ENCODE data around the gene ARAP3.

ARAP3 gene

DNA sequence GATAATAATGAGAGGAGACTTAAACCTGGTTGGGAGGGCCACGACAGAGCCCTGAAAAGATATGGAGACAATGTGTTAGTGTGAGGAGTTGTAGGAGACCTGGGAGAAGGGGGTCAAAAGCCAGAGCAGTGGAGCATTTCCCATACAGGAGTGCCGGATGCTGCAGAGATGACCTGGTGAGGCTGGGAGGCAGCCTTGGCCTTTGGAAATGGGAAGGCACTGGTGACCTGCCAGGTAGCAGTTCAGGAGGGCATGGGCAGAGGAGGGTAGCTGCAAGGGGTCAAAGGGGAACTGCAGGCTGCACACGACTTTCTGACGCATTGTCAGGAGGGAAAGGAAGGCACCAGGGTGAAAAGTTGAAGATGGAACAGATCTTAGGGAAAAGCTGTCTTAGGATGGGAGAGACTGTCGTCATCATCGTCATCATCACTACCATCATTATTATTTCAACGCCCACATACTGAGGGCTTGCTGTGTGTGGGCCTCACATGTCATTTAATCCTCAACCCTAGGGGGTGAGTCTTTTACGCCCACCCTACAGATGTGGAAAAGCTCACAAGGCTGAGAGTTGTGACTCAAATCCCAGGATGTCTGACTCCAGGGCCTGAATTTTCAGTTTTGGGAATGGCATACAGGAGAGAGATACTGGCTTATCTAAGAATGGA, 13.3 kb downstream of the ARAP3 start:
- no peak for DNase-seq (ENCODE audit: low read depth, low spot score)

DNA sequence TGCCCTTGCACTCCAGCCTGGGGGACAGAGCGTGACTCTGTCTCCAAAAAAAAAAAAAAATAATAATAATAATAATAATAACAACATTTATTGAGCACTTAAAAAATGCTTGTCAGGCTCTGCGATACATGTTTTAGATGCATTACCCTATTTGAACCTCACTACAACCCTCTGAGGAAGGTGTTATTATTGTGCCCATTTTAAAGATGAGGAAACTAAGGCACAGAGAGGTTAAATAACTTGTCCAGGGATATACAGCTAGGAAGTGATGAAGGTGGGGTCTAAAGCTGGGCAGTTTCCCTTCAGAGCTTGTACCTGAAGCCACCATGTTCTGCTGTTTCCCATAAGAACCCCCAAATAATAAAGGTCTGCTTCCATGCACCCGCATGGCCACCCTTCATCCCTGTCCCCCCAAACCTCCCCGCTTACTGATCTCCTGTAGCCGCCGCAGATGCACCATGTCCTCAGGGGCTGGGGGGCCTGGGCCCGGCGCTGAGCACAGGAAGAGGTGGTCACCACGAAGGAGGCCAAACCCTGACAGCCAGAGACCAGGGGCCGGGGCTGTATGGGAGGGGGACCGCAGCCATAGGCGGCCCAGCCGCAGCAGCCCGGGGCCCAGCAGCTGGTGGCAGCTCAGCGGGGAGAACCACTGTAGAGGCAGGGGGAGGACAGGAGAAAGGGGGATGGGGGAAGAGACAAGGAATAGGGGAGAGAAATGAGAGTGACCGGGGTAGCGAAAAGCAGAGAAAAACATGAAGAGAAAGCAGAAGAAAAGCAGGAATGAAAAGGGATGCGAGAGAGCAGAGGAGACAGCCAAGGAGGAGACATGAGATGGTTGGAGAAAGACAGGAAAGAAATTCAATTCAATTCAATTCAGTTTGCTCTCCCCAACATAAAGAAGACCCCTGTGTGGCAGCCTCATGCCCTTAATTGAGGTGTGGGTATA, 15.8 kb downstream of the ARAP3 start:
- no peak for DNase-seq (ENCODE audit: low read depth, low spot score)

DNA sequence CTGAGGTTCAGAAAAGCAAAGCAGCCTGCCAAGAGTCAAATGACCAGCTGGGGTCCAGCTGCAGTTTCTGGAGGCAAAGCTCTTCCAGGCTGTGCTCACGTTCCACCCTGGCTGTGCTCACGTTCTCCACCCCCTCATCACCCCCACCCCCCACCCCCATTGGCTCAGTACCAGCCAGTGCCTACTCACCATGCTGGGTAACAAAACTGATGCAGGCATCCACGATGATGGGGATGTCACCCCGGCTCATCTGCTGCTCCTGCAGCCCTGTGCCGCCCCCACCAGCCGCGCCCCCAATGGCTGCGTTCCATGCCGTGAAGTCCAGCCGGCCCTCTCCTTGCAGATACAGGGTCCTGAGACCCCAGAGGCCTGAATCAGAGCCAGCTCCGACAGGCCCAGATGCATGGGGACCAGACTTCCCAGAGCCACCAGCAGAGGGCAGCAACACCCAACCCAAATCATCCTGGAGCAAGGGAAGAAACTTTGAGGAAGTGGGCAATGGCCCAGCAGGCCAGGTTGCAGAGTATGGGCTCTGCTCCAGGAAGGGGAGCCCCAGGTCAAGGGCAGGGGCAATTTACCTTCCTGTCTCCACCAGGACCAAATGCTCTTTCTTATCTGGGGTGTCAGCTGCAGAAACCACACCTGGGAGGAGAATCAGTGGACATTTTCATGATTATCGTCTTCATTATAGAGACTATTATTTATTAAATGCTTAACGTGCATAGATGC, 17.1 kb downstream of the ARAP3 start:
- peak; percentile 89 for DNase-seq (ENCODE audit: low read depth, low spot score)

DNA sequence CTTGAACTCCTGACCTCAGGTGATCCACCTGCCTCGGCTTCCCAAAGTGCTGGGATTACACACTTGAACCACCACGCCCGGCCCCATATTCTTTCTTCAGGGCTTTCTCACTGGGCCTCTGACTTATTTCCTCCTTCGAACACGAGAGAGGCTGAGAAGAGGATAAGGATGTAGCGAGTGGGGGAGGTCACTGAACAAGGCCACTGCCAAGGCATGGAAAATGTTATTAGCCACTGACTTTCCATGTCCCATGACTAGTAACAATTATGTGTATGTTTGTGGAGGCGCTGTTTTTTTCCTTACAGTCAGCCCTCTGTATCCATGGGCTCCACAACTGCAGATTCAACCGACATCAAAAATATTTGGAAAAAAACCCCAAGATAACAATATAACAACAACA, 18.5 kb downstream of the ARAP3 start:
- no peak for DNase-seq (ENCODE audit: low read depth, low spot score)

DNA sequence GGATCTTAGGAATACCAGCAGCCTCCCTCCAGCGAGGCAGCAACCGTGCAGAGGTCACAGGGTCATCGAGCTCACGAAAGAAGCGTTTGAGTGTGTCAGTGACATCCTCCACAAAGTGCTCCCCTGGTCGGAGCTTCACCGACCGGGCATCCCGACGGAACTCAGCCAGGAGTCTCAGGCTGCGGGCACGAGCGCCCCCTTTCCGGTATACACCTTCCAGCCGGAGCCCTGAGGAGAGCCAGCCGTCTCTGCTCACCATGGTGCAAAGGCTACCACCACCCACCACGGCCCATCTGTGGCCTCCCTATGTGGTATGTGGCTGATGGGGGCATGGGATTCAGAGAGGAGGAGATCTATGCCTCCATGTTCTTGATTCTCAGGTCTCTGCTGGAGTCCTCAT, 20.0 kb downstream of the ARAP3 start:
- DNase-seq (ENCODE audit: low read depth, low spot score): no peak

DNA sequence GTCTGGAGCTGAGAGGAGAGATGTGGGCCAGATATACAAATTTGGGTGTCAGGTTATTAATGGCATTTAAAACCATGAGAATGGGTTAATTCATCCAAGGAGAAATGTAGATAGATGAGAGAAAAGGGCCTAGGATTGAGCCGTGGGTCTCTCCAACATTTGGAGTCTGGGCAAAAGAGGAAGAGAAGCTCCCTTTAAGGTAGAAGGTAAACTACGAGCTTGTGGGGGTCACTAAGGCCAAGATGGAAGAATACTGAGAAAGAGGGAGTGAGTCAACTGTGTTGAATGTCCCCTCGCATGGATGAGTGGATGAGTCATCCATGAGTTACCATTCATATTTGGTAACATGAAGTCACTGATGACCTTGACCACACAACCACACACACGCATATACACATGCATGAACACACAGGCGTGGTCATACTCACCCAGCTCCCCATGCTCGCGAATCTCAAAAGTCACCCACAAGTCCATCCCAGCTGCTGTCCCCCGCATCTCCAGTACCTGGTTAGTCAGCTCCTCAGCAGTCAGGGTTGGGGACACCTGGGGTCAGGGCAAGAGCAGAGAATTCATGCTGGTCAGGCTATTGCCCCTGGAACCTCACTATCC, 24.0 kb downstream of the ARAP3 start:
- no peak for DNase-seq (ENCODE audit: low read depth, low spot score)

DNA sequence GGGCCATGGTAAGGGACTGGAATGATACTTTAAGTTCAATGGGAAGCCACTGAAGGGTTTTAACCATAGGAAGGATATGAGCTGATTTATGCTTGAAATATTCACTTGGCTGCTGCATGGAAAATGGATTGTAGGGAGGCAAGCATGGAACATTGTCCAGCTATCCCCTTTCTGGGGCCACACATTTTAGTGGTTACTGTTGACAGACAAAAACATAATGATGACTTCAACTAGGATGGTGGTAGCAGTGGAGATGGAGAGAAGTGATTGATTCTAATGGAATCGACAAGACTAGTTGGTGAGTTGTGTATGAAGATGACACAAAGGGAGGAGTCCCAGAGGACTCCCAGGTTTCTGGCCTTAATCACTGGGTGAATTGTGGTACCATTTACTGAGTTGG, 24.6 kb downstream of the ARAP3 start:
- no peak for DNase-seq (ENCODE audit: low read depth, low spot score)

DNA sequence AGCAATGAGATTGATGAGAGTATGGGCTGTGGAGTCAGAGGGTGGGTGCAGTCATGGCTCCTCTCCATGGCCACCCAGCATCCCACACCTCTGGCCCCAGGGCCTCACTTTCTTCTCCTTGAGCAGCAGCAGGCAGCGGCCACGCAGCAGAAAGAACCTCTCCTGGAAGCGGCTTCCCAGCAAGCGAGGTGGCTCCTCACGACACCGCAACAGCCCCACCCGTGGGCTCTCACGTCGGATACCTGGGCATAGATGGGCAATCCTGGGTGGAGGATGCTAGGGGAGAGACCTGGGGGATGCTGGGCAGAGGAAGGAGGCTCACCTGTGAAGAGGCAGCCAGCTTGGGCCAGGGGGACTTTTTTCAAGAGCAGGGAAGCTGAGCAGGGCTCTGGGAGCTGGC, 25.6 kb downstream of the ARAP3 start:
- DNase-seq (ENCODE audit: low read depth, low spot score): no peak

DNA sequence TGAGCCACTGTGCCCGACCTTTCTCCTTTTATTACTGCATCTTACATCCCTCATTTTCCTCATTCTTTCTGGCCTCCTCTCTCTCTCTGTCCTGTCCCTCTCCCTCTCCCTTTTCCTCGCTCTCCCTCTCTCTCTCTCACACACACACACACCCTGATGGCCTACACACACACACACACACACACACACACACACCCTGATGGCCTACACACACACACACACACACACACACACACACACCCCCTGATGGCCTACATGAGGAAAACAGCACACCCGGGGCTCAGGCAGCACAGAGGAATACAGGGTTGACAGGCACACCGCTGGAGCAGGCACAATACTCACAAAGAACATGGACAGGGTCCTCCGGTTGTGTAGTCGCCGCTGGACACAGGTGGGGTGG, 27.0 kb downstream of the ARAP3 start:
- no peak for DNase-seq (ENCODE audit: low read depth, low spot score)

DNA sequence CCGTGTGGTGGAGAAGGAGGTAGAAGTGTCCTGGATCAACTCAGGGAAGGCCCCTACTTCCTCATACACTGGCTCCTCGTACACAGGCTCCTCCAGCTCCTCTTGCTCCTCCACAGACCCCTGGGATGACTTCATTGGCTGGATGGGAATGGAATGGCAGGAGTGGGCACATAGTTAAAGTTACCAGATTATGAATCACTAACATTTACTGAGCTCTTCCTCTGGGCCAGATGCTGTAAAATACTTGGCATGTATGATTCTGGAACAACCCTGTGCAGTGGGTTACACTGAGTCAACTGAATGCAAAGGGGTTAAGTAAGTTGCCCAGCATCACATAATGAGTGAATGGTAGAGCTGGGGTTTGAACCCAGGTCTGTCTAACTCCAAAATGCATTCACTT, 27.7 kb downstream of the ARAP3 start:
- DNase-seq (ENCODE audit: low read depth, low spot score): no peak

DNA sequence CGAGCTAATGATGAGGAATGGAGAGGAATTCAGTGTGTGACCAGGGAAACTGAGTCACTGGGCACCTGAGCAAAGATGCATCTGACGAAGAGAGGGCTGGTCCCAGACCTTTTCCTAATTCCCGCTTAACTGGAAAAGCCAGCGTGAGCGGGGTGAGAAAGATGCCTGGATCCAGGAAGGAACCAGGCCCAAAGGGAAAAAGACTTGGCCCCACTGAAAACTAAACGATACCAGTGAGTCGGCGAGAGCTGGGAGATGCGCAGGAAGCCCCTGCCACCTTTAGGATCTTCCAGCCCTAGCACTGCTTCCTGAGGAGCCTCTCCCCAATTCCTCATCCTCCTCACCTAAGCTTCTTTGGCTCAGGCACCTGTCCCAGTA, 30.3 kb downstream of the ARAP3 start:
- DNase-seq (ENCODE audit: low read depth, low spot score): peak; percentile 36

DNA sequence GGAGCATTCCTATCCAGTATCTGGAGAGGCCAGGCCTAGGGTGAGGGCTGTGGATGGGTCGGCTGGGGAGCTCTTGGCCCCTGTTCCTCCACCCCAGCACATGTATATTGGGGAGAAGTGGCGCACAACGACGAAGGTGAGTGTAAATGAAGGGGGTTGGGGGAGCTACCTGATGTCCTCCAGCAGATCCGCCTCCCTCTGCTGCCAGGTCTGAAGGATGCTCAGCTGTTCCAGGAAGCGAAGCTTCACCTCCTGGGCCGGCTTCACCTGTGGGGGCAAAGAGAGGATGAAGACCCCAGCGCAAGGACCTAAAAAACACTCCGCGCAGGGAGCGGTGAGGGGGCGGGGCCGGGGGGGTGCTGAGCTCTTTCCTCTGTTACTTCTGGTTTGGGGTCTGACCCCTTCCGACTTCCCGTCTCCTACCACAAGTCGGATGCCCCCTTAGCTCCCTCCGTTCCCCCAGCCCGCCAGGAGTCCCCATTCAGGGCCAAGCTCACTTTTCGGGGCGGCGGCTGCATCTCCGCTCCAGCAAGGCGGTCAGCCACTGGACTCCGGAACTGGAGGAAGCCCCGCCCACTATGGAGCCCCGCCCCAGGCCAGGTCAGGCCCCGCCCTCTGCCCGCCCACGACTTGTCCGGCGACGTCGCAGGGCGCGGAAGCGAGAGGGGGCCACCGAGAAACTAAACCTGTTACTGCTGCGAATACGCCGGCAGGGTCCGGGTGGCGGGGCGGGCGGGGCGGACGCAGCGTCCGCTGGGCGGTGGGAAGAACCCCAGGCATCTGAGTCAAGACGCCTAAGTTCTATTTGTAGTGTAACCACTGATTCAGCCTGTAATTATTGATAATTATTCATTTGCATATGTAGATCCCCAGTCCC, 30.9 kb downstream of the ARAP3 start, which contains the start of gene FCHSD1:
FCHSD1 (minus strand) TSS at position 568 of the 877 bp plus-strand sequence; CDS start at position 518, 50 bp downstream.
- peak; percentile 73 for DNase-seq (ENCODE audit: low read depth, low spot score)

DNA sequence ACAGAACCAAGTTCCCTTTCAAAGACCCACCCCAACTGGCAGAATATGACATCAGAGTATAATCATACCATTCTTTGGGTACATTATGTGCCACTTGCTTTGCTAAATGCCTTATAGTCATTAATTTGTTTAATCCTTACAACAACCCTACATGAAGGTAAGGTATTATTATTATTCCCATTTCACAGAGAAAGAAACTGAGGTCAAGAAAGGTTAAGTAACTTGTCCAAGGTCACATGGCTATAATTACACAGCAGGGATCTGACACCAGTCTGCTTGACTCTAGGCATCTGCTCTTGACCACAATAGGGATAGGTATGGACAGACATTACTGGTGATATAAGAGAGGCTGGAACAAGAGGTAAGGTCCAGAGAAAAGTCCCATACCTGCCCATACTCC, 32.1 kb downstream of the ARAP3 start:
- no peak for DNase-seq (ENCODE audit: low read depth, low spot score)

DNA sequence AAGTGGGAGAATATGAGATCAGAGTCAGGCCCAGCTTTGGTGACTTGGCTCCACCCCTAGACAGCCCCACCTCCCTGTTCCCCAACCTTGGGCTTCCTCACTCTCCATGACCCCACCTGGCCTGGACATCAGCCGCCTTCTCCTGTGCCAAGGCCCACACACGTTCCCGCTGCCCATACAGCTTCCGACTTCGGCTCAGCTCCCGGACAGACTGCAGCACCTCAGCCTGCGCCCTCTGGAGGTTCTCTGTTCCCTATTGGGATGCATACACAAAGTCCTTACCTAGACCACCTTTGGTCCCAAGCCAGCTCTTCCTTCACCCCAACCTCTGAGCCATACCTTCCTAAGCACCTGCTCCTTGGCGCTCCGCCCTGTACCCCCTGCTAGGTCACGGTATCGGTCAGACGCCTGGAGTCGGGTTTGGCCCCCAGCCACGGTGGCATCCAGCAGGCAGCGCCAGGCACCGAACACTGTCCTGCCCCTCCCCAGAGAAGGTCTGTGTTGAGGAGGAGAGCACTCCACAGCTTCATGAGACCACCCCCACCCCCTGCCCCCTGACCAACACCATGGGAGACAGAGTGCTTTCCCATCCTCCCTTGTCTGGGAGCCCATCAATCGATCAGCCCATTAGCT, 32.9 kb downstream of the ARAP3 start:
- DNase-seq (ENCODE audit: low read depth, low spot score): no peak

DNA sequence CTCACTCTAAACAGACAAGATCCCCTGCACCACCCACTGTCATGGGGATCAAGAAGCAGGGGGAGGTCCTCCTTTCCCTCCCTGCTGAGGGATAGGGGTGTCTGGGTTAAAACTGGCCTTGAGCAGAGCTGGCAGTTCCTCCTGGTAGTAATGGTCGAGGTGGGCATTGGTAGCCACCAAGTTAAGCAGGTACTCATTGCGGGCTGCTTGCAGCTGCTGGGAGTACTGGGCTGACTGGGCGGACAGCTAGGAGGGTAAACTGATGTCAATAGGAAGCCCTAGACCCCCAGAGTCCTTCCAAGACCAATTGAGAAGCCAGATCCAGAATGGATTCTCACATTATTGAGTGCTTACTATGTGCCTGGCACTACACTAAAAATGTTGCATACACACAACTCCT, 34.2 kb downstream of the ARAP3 start:
- DNase-seq (ENCODE audit: low read depth, low spot score): no peak

DNA sequence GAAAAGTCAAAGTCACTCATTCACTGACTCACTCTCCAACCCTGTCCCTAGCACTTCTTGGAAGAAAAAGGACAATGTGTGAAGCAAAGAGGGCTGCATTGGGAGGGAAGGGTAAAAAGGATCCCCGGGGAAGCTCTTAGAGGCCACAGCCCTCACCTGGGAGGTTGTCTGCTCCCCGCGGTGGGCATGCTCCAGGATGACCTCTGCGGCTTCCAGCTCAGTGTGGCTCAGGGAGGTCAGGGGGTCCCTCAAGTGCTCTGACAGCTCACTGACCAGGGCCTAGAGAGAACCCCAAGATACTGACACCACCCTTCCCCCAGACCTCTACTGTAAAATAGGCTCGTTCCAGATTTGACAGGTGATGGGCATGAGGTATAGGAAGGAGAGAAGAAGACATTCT, 34.8 kb downstream of the ARAP3 start:
- no peak for DNase-seq (ENCODE audit: low read depth, low spot score)

DNA sequence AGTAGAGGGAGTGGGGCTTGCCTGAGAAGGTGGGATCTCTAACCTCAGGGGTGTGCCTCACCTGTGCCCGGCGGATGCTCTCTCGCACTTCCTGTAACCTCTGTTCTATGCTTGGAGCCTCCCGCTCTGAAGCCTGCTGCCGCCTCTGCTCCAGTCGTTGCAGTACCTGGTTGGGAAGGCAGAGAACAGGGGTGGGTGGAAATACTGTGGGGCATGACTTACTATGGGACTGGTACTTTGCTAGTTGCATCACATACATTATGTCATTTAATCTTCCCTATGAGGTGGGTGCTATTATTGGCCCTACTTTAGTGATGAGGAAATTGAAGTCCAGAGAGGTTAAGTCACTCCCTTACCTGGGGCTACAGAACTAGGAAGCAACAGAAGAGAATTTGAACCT, 36.0 kb downstream of the ARAP3 start:
- DNase-seq (ENCODE audit: low read depth, low spot score): no peak

DNA sequence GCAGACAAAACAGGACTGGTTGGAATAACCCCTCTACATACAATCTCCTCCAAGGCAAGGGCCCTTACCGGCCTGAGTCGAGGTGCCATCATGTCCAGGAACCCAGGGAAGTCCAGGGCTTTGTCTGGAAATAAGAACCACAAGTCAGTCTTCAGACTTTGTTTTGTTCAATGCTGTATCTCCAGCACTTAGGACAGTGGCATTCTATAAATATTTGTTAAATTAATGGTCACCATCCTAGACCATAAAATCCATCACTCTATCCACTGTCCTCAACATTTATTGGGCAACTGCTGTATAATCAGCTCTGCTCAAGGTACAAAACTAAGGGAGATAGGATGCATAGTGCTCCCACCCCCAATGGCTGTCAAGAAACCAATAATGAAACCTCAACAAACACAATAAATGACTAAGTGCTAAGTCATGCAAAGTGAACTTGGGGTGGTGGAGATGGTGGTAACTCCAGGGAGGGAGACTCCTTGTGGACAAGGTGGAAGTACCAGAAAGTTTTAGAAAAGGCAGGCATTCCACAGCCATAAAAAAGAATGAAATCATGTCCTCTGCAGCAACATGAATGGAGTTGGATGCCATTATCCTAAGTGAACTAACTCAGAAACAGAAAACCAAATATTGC, 40.3 kb downstream of the ARAP3 start:
- no peak for DNase-seq (ENCODE audit: low read depth, low spot score)

DNA sequence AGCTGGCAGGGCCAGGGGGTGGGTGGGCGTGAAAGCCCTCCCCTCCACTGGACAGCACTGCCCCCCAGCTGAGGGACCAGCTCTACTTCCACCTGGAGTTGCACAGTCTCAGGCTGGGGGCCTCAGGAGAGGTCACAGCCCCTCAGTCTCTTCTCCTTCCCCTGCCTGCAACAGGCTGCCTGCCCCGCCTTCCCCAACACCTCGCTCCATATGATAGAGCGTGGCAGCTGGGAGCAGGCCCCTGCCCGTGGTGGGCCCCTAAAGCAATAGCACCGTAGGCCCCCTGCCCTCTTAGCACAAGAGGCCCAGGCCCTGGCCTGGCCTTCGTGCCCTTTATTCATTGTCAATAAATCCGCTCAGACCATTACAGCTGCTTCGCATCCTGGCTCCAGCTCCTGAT, 41.3 kb downstream of the ARAP3 start:
- DNase-seq (ENCODE audit: low read depth, low spot score): no peak

DNA sequence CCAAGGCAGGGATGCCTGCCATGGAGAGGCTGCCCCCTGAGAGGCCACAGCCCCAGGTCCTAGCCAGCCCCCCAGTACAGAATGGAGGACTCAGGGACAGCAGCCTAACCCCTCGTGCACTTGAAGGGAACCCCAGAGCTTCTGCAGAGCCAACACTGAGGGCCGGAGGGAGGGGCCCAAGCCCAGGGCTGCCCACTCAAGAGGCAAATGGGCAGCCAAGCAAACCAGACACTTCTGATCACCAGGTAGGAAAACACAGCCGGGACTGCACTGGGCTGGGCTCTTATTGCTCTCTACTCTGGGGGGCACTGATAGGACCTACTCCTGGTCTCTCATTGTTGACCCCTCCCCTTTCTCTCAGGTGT, 42.0 kb downstream of the ARAP3 start:
- no peak for DNase-seq (ENCODE audit: low read depth, low spot score)
